ENCODE results near the gene LRP1B.

The LRP1B gene

DNA sequence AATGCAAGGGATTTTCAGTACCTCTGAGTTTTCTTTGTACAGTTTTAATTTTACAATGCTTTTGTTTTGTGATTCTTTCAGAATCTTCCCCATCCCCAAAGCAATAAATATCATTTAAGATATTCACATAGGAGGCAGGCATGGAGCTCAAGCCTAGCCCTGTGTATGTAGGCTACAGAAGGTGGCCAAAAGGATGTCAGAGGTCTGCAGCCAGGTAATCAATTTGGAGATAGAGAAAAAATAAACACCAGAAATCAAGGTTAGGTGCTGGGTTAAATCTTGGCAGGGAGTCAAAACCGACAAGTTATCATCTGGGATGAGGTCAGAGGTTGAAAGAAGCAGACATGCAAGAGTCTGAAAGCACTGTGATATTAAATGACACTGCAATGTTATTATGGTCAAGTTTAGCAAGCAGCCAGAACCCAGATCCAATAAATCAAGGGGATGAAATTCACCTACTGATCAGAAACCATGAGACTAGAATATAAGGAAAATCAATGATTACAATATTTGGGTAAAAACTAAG is 45.1 kb upstream of the LRP1B start:
- Histone ChIP-seq H3K4me1 (ENCODE audit: insufficient read depth, low read length, severe bottlenecking) (no peaks in the 10 kb centered on the region), H3K4me3 (ENCODE audit: low read depth, low read length, poor library complexity, severe bottlenecking) (no peak overlapping the region), H3K9ac (ENCODE audit: low read length) (no peak overlapping the region), H3K9me2 (ENCODE audit: low read depth, low read length) (no peaks in the 10 kb centered on the region), H3K36me3 (ENCODE audit: insufficient read depth, low read length) (no peaks in the 10 kb centered on the region), H3F3A (ENCODE audit: insufficient read depth, low read length) (no peaks in the 10 kb centered on the region), H2AFZ (ENCODE audit: low read length) (no peak overlapping the region), H3K27me3 (ENCODE audit: insufficient read depth, low read length) (no peaks in the 10 kb centered on the region), H3K9me3 (ENCODE audit: low read length) (no peaks in the 10 kb centered on the region), H3K4me2 (ENCODE audit: low read length) (no peak overlapping the region), H3K79me2 (ENCODE audit: insufficient read depth, low read length) (no peaks in the 10 kb centered on the region), H4K20me1 (ENCODE audit: insufficient read depth, low read length) (no peaks in the 10 kb centered on the region), H3K27ac (ENCODE audit: low read depth, low read length, poor library complexity, severe bottlenecking) (no peak overlapping the region)
- TF ChIP-seq, protein P1, sequence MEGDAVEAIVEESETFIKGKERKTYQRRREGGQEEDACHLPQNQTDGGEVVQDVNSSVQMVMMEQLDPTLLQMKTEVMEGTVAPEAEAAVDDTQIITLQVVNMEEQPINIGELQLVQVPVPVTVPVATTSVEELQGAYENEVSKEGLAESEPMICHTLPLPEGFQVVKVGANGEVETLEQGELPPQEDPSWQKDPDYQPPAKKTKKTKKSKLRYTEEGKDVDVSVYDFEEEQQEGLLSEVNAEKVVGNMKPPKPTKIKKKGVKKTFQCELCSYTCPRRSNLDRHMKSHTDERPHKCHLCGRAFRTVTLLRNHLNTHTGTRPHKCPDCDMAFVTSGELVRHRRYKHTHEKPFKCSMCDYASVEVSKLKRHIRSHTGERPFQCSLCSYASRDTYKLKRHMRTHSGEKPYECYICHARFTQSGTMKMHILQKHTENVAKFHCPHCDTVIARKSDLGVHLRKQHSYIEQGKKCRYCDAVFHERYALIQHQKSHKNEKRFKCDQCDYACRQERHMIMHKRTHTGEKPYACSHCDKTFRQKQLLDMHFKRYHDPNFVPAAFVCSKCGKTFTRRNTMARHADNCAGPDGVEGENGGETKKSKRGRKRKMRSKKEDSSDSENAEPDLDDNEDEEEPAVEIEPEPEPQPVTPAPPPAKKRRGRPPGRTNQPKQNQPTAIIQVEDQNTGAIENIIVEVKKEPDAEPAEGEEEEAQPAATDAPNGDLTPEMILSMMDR (IDR thresholded peaks at IDR 0.05; ENCODE audit: low read length): no peak
- no peak for TF ChIP-seq EZH2 (IDR thresholded peaks at IDR 0.05; ENCODE audit: borderline replicate concordance, low read length)

DNA sequence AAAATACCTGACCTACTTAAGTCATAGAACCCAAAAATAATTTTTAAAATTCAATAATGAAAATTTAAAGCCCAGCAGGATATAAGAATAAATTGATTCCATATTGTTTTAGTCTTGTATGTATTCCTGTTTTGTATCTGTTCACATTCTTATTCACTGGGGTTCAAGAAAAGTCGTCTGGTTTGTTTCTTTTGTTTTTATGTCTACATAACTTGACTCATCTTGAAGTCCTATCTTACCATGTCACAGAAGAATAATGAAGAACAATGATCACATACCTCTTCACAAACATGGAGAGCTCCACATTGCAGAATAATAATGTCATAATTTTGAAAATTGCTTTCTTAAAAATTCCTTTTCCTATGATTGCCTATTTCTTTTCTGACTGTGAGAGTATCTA is 43.4 kb upstream of the LRP1B start:
- no peaks in the 10 kb centered on the region for H3K9me3 ChIP-seq (ENCODE audit: low read length)
- H3K4me2 ChIP-seq (ENCODE audit: low read length): no peak overlapping the region
- no peak overlapping the region for H3K9ac ChIP-seq (ENCODE audit: low read length)
- H3K27ac ChIP-seq (ENCODE audit: low read depth, low read length, poor library complexity, severe bottlenecking): no peak overlapping the region
- H3F3A ChIP-seq (ENCODE audit: insufficient read depth, low read length): no peaks in the 10 kb centered on the region
- no peak overlapping the region for H2AFZ ChIP-seq (ENCODE audit: low read length)
- no peaks in the 10 kb centered on the region for H4K20me1 ChIP-seq (ENCODE audit: insufficient read depth, low read length)
- TF ChIP-seq, protein P1 (IDR thresholded peaks at IDR 0.05; ENCODE audit: low read length): no peak
- no peak for TF ChIP-seq EZH2 (IDR thresholded peaks at IDR 0.05; ENCODE audit: borderline replicate concordance, low read length)
- no peaks in the 10 kb centered on the region for H3K27me3 ChIP-seq (ENCODE audit: insufficient read depth, low read length)
- H3K9me2 ChIP-seq (ENCODE audit: low read depth, low read length): no peaks in the 10 kb centered on the region
- H3K4me1 ChIP-seq (ENCODE audit: insufficient read depth, low read length, severe bottlenecking): no peaks in the 10 kb centered on the region
- no peak overlapping the region for H3K4me3 ChIP-seq (ENCODE audit: low read depth, low read length, poor library complexity, severe bottlenecking)
- no peaks in the 10 kb centered on the region for H3K36me3 ChIP-seq (ENCODE audit: insufficient read depth, low read length)
- no peaks in the 10 kb centered on the region for H3K79me2 ChIP-seq (ENCODE audit: insufficient read depth, low read length)

DNA sequence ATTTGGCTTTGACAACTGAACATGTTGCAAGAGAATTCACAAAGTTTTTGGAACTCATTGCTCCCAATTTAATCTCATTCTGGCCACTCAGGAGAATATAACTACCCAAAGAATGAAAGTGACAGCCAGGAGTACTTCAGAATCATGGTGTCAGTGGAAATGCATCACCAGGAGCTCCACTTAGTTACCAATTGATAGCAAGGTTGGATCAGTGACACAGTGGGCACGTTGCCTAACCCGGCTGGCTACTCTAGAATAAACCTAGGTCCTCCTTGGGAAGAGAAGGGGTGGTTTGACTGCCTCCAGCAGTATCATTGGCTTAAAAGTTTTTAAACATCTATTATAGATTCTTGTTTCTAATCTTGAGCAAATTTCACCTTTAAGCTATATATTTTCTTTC is 40.0 kb upstream of the LRP1B start:
- Histone ChIP-seq H3K79me2 (ENCODE audit: insufficient read depth, low read length) (no peaks in the 10 kb centered on the region), H3K4me3 (ENCODE audit: low read depth, low read length, poor library complexity, severe bottlenecking) (no peak overlapping the region), H3F3A (ENCODE audit: insufficient read depth, low read length) (no peaks in the 10 kb centered on the region), H3K4me1 (ENCODE audit: insufficient read depth, low read length, severe bottlenecking) (no peaks in the 10 kb centered on the region), H3K9me3 (ENCODE audit: low read length) (no peaks in the 10 kb centered on the region), H3K27me3 (ENCODE audit: insufficient read depth, low read length) (no peaks in the 10 kb centered on the region), H3K4me2 (ENCODE audit: low read length) (no peak overlapping the region), H4K20me1 (ENCODE audit: insufficient read depth, low read length) (no peaks in the 10 kb centered on the region), H2AFZ (ENCODE audit: low read length) (no peak overlapping the region), H3K36me3 (ENCODE audit: insufficient read depth, low read length) (no peaks in the 10 kb centered on the region), H3K9ac (ENCODE audit: low read length) (no peak overlapping the region), H3K9me2 (ENCODE audit: low read depth, low read length) (no peaks in the 10 kb centered on the region), H3K27ac (ENCODE audit: low read depth, low read length, poor library complexity, severe bottlenecking) (no peak overlapping the region)
- TF ChIP-seq, protein P1 (IDR thresholded peaks at IDR 0.05; ENCODE audit: low read length): no peak
- no peak for TF ChIP-seq EZH2 (IDR thresholded peaks at IDR 0.05; ENCODE audit: borderline replicate concordance, low read length)
